Measurements from ENCODE around the gene LRCH1. TPM values are rescaled to one million over a fixed set of nuclear protein-coding genes. Genes with fewer than 3 reads are reported as not detected.

The LRCH1 gene
- total RNA-seq, 1 experiment from 2014 or later, result 2.9 TPM

GRCh38 chr13:46639033-46639981, 86.3 kb downstream of the LRCH1 start:
- DNase-seq (ENCODE audit: low read depth), result no peak

DNA sequence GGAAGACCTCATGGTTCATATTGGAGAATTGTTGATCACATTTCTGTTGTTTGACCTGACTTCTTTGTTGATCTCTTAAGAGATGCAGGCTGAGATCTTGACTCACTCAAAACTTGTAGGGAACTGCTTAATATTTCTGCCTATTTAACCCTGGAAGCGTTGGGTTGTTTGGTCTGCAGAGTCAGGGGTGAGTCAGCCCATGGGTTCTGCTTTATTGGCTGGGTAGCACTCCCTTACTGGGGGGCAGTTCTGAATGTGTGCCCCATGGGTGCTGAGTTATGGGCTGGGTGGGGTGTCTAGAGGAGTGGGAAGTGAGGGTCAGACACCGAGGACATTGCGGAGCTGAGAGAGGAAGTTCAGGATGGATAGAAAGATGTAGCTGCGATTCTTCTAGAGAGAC, 87.9 kb downstream of the LRCH1 start:
- peak; percentile 17 for DNase-seq (ENCODE audit: low read depth)

- peak; percentile 18 for DNase-seq (ENCODE audit: low read depth)
Measured at GRCh38 chr13:46641274-46642081, 88.5 kb downstream of the LRCH1 start.

- no peak for DNase-seq (ENCODE audit: low read depth)
Measured at GRCh38 chr13:46642254-46642653, 89.3 kb downstream of the LRCH1 start.

- no peak for DNase-seq (ENCODE audit: low read depth)
Measured at GRCh38 chr13:46643165-46643777, 90.3 kb downstream of the LRCH1 start.

DNA sequence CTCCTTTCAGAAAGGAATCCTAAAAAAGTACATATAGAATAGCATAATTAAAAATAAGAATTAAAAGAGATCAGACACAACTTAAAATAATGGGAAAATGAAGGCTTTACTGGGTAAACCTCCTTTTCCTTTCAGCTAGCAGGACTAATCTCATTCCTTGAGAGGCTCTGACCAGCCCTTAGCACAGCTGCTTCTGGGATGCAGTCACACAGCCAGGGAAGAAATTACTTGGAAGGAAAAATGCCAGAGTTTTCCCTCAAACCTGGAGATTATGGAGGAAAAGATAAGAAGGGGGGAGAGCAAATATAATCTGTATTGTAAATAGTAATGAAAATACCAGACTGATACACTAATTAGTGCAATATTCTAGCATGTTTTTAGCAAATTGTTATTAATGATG, 91.8 kb downstream of the LRCH1 start:
- DNase-seq (ENCODE audit: low read depth), result no peak

DNA sequence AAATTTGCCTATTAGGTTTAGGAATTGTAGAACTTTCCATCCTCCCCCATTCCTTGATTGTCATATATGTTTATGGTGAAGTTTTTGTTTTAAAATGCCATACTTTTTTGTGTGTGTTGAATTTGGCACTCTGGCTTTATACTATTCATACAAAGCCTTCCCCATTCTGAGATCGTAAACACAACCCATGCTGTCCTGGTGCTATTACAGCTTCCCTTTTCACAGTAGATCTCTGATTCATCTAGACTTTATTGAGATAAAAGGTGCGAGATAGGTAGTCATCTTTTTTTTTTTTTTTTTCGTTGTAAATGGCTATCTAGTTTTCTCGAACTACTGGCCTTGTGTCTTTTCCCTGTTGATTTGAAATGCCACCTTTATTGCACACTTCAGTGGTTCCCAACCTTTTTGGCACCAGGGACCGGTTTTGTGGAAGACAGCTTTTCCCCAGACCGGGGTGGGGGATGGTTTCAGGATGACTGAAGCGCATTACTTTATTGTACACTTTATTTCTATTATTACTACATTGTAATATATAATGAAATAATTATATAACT, 94.6 kb downstream of the LRCH1 start:
- DNase-seq (ENCODE audit: low read depth), result no peak

DNA sequence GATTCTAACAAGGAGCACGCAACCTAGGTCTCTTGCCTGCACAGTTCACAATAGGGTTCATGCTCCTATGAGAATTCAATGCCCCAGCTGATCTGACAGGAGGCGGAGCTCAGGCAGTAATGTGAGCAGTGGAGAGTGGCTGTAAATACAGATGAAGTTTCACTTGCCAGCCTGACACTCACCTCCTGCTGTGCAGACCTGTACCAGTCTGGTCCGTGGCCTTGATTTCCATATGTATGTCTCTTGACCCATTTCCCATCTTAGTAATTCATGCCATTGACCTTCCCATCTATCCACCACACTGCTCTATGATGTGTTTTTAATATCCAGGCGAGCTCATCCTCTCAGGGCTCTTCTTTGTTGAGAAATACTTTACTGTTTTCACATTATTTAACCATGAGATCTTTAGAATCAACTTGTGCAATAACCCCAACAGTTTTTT, 95.2 kb downstream of the LRCH1 start:
- DNase-seq (ENCODE audit: low read depth), result peak; percentile 39

GRCh38 chr13:46649816-46650215, 96.8 kb downstream of the LRCH1 start:
- no peak for DNase-seq (ENCODE audit: low read depth)

GRCh38 chr13:46654951-46655350, 102.0 kb downstream of the LRCH1 start:
- no peak for DNase-seq (ENCODE audit: low read depth)

- no peak for DNase-seq (ENCODE audit: low read depth)
Measured at GRCh38 chr13:46655377-46656180, 102.6 kb downstream of the LRCH1 start.

DNA sequence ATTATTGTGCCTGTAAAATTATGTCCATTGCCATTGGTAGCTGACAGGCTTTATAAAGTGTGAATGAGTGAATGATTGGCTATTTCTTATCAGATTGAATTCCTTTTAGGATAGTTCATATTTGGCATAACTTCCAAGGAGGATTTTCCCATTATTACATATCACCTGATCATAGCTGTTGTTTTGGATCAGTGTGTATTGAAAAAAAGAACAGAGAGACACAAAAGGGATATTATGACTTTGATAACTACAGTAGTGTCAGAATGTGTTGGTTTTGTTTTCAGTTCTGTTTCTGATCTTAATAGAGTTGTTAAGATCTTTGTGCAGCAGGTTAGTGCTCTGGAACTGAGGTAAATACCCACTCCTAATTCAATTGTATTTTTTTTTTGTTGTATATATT, 103.8 kb downstream of the LRCH1 start:
- no peak for DNase-seq (ENCODE audit: low read depth)

- no peak for DNase-seq (ENCODE audit: low read depth)
Measured at GRCh38 chr13:46659413-46660065, 106.6 kb downstream of the LRCH1 start.

DNA sequence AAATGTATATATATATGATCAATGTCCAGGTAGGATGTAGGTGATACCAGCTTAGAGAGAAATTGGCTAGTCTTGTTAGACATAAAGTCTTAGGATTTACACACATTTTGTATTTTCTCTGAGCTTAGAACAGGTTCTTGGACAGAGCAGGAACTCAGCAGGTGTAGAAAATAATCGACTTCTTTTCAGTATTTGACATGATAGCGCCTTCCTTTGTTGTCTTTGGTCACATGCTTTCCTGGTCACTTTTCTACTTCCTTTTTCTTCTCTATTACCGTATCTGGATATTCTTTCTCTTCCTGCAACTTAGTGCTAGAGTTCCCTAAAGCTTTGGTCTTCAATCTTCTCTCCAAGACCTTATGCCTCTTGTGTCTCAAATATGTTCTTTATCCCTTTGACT, 107.4 kb downstream of the LRCH1 start:
- DNase-seq (ENCODE audit: low read depth), result no peak

- DNase-seq (ENCODE audit: low read depth), result no peak
Measured at GRCh38 chr13:46660857-46661256, 107.9 kb downstream of the LRCH1 start.

DNA sequence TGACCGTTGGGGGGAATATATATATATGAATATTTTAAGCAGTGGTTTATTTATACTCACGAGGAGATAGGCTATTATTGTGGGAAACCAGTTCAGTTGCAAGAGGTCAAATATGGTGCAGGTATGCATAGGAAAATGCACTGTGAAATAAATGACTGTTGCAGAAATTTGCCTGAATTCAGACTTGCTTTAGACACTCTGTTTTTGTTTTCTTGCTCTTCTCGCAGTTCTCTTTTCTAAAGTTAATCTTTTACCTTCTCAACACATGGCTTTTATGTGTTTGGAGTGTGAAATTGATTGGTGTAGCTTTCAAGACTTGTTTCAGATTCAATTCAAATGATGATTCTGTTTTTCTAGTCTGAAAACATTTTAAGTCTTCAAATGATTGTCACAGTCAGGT, 109.7 kb downstream of the LRCH1 start:
- no peak for DNase-seq (ENCODE audit: low read depth)

- DNase-seq (ENCODE audit: low read depth), result no peak
Measured at GRCh38 chr13:46663206-46664037, 110.5 kb downstream of the LRCH1 start.

DNA sequence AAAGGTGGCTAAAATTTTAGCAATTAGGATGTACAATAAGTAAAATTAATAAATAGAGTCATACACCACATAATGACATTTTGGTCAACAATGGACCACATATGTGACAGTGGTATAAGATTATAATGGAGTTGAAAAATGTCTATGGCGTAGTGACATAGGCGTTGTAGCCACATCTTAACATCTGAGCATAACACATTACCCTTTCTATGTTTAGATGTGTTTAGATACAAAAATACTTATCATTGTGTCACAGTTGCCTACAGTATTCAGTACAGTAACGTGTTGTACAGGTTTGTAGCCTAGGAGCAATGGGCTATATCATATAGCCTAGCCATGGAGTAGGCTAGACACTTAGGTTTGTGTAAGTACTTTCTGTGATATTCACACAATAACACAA, 111.2 kb downstream of the LRCH1 start:
- DNase-seq (ENCODE audit: low read depth), result no peak

DNA sequence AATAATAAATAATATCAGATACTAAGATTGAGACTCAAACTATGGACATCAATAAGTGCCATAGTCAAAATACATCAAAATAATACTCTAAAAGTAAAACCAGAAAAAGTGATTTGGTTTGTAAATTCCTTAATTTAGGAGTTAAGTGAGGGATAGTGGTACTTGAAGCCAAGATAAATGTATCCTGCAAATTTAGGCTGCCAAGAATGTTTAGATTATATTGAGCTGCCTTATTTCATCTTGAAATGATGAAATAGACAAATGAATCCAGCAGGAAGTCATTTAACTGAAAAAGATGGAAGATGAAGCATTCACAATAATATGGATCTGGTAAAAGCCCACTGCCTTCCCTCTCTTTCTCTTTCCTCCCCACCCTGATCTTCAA, 112.3 kb downstream of the LRCH1 start:
- DNase-seq (ENCODE audit: low read depth), result no peak

Measured in Daoy (cell line).